GM18499 (cell line): Measurements from ENCODE around the gene RASA4B.
"Not testable (repeated sequence)": the region's sequence is repeated elsewhere in the genome, so short reads cannot be mapped to it uniquely, and the experiment has no call there.

Source experiments
- ATAC-seq: cut with Tn5 transposase; IDR thresholded peaks from one replicate; pipeline ENCODE4 v1.9.1; 2021; ENCODE audit warnings: moderate number of reproducible peaks; ENCODE audit not compliant: insufficient read depth, unreplicated experiment

The RASA4B gene

DNA sequence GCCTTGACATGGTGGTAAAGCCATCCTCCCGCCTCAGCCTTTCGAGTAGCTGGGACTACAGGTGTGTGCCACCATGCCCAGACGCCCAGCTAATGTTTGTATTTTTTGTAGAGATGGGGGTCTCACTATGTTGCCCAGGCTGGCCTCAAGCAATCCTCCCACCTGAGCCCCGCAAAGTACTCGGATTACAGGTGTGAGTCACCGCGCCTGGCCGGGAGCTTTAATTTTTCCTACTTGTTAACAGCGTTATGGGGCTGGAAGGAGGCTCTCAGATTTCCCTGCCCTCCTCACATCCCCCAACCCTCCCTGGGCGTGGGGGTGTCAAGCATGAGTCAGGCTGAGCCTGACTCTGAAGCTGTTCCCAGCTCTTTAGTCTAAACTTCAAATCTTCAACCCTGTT, 61.2 kb downstream of the RASA4B start:
- no peak for ATAC-seq

DNA sequence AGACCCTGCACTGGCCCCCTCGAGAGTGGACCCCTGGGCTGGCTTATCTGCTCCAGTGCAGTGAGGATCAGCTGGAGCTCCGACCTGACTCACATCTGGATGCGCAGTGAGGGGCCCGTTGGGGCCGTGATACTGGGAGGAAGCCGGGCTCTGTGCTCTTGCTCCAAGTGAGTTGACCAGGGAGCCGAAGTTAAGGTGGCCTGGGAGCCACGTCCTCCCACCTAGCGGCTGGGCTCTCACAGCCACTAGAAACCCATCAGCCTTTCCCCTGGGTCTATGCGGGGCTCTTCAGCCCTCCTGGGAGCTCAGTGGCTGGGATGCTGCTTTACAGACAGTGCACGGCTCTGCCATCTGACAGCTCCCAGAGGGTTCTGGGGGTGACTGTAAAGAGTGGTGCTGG, 62.0 kb downstream of the RASA4B start:
- ATAC-seq = no peak

DNA sequence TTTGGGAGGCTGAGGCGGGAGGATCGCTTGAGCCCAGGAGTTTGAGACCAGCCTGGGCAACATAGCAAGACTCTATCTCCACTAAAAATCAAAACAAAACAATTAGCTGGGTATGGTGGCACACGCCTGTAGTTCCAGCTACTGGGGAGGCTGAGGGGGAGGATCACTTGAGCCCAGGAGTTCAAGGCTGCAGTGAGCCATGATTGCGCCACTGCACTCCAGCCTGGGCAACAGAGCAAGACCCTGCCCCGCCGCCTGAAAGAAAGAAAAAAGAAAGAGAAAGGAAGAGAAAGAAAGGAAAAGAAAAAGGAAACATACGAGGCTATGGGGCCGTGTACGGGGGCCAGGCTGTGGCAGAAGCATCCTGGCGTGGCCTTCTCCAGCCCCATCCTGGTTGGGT, 62.6 kb downstream of the RASA4B start:
- not testable (repeated sequence) for ATAC-seq

DNA sequence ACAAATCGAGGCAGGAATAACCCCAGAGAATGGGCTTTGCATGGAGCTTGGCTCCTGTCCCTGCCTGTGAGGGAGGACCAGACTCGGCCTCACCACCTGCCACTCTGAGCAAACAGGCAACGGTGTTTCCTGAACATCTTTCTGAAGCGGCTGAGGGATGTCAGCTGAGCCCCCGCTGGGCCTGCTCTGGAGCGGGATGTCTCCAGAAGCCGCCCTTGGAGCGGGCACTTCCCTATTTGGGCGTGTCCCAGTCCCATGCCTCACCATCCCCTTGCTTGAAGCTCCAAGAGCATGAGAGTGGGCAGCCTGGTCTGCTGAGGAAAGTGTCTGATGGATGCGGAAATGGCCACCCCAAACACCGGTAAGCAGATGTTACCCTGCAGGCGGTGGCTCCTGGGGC, 63.1 kb downstream of the RASA4B start:
- no peak for ATAC-seq

GRCh38 chr7:102453319-102453718, 64.3 kb downstream of the RASA4B start:
- ATAC-seq = no peak

DNA sequence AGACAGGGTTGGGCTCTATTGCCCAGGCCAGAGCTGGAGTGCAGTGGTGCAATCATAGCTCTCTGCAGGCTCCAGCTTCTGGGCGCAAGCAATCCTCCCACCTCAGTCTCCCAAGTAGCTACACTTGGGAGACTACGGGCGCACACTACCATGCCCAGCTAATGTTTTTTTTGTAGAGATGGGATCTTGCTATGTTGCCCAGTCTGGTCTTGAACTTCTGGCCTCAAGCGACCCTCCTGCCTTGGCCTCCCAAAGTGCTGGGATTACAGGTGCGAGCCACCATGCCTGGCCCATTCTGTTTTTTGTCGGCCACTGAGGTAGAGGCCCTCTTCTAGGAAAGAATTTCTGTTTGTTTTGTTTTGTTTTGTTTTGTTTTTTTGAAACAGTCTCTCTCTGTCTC, 65.1 kb downstream of the RASA4B start:
- ATAC-seq = no peak

- ATAC-seq = no peak
These were observed 66.1 kb downstream of the RASA4B start for GRCh38 chr7:102451371-102452054.

DNA sequence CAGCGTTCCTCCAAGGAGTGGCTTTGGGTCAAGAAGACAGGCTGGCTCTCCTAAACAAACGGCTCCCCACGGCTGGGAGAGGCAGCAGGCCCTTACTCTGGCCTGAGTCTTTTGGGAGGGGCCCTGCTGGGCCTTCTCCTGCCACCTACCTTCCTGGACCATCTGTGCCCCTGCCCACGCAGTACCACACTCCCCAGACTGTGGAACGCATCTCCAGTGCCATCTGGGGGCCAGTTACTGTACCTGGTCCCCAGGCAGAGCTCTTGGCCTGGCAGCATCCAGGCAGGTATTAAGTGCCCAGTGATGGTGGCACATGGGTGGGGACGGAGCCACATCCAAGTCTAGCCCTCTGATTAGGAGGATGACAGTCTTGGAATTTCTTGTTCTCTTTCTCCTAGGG, 67.3 kb downstream of the RASA4B start:
- no peak for ATAC-seq

DNA sequence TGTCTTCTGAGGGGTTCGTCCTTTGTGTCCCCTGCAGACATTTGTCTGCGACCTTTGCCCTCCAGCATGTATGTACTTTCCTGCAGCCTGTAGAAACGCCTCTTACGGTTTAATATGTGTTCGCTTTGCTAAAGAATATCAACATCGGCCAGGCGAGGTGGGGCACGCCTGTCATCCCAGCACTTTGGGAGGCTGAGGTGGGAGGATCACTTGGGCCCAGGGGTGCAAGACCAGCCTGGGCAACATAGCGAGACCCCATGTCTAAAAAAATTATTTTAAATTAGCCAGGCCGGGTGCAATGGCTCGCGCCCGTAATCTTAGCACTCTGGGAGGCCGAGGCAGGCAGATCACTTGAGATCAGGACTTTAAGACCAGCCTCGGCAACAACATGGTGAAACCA, 68.4 kb downstream of the RASA4B start:
- no peak for ATAC-seq

GRCh38 chr7:102447311-102447710, 70.3 kb downstream of the RASA4B start:
- ATAC-seq = no peak

GRCh38 chr7:102446387-102447156, 71.0 kb downstream of the RASA4B start:
- ATAC-seq = no peak

DNA sequence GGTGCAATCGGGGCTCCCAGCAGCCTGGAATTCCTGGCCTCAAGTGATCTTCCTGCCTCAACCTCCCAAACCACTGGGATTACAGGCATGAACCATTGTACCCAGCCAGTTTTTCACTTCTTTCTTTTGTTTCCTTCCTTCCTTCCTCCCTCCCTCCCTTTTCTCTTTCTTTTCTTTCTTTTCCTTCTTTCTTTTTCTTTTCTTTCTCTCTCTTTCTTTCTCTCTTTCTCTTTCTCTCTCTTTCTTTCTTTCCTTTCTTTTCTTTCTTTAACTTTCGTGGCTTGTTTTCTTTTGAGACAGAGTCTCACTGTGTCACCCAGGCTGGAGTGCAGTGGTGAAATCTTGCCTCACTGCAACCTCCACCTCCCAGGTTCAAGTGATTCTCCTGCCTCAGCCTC, 71.9 kb downstream of the RASA4B start:
- no peak for ATAC-seq

DNA sequence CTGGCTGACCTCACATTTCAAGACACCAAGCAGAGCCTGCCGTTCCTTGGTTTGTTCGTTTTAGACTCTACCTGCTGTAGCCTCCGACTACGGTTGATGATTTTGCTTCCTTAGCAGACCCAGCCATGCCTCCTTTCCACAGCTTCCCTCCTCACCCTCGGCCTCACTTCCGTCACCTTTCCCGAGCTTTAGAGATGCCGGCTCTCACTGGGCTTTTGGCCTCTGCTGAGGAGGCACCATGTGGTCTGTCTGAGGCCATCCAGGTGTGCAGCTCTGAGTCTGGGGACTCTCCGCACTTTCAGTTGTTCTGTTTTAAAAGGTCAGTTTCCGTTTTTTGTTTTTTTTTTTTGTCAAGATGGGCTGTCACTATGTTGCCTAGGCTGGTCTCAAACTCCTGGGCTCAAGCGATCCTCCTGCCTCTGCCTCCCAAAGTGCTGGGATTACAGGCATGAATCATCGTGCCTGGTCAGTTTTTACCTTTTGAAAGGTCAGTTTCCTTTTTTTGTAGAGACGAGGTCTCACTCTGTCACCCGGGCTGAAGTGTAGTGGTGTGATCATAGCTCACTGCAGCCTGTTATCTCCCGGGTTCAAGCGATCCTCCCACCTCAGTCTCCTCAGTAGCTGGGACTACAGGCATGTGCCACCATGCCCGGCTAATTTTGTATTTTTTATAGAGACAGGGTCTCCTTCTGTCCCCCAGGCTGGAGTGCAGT, 72.5 kb downstream of the RASA4B start:
- peak; percentile 42 for ATAC-seq

DNA sequence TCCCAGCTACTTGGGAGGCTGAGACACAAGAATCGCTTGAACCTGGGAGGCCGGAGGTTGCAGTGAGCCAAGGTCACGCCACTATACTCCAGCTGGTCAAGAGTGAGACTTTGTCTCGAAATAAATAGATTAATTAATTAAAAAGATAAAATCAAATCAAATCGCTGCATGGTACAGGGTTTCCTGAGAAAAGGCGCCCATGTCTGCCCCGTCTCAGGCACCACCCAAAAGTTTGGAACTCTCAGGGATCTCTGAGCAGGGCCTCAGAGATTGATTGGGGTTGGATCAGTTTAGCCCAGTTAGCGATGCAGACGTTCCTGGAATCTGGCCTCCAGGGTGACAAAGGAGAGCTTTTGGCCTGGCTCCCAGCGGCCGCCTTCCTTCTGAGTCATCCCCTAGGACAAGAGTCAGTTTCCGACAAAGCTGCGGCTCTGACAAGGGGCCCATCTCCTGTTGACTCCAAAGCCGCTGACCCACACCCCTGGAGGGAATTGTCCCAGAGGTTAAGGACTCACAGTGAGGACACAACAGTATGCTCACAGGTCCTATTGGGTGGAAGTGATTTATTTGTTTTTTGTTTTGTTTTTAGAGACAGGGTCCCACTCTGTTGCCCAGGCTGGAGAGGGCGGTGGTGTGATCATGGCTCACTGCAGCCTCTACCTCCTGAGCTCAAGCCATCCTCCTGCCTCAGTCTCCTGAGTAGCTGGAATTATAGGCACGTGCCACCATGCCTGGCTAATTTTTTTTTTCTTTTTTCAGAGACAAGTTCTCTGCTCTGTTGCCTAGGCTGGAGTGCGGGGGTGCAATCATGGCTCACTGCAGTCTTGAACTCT, 77.4 kb downstream of the RASA4B start:
- no peak for ATAC-seq

- ATAC-seq = no peak
These were observed 81.5 kb downstream of the RASA4B start for GRCh38 chr7:102436118-102436517.

- ATAC-seq = no peak
These were observed 83.5 kb downstream of the RASA4B start for GRCh38 chr7:102434039-102434486.

- ATAC-seq = no peak
These were observed 84.1 kb downstream of the RASA4B start, which contains the start of gene ORAI2 for GRCh38 chr7:102433219-102434038. TSS of gene ORAI2 (plus strand) at chr7:102433575. CDS start at chr7:102438957, 5,382 bp downstream.
